ENCODE data around the gene DBT. TPM values are rescaled to one million over a fixed set of nuclear protein-coding genes. Genes with fewer than 3 reads are reported as not detected.

The DBT gene
- total RNA-seq, 2 donors from 2014 or later, result 5.2 to 6.3 TPM

GRCh38 chr1:100187912-100188311, 61.7 kb downstream of the DBT start:
- H3K27ac ChIP-seq, result no peak overlapping the region
- H3K27me3 ChIP-seq, result no peaks in the 10 kb centered on the region
- intact Hi-C loops (cut with DNase I), result no loop called here
- peaks cover 0 to 2% of the 10 kb centered on the region in 2 donors for H3K36me3 ChIP-seq (replicated peaks in 1 of 2; ENCODE audit: insufficient read depth in 1 of 2, low read depth in 2 of 2)
- TF ChIP-seq POLR2A (IDR thresholded peaks at IDR 0.05), result no peak
- no peak for TF ChIP-seq CTCF (IDR thresholded peaks at IDR 0.05)
- peaks cover 12% of the 10 kb centered on the region for H3K4me1 ChIP-seq
- ATAC-seq, result peak; percentile 58
- WGBS, 2 donors, result 37 to 47% methylated on average over 3 of the region's 3 CpGs
- DNase-seq, result peak; percentile 41 to 56 (median 44)
- no peaks in the 10 kb centered on the region for H3K9me3 ChIP-seq
- H3K4me3 ChIP-seq, result no peak overlapping the region

GRCh38 chr1:100184536-100184935, 65.1 kb downstream of the DBT start:
- ATAC-seq (no peak), DNase-seq (no peak)
- intact Hi-C loops (cut with DNase I), result no loop called here
- no peaks in the 10 kb centered on the region for H3K27me3 ChIP-seq
- H3K27ac ChIP-seq, result no peak overlapping the region
- H3K9me3 ChIP-seq, result no peaks in the 10 kb centered on the region
- H3K4me1 ChIP-seq, result peaks cover 12% of the 10 kb centered on the region
- no peaks in the 10 kb centered on the region for H3K36me3 ChIP-seq (replicated peaks in 1 of 2; ENCODE audit: insufficient read depth in 1 of 2, low read depth in 2 of 2)
- H3K4me3 ChIP-seq, result no peak overlapping the region
- WGBS, 2 donors, result 42 to 45% methylated on average over 1 of the region's 1 CpG
- TF ChIP-seq POLR2A (IDR thresholded peaks at IDR 0.05), result no peak
- TF ChIP-seq CTCF (IDR thresholded peaks at IDR 0.05), result no peak

GRCh38 chr1:100183370-100183769, 66.3 kb downstream of the DBT start:
- intact Hi-C loops (cut with DNase I), result no loop called here
- TF ChIP-seq CTCF (IDR thresholded peaks at IDR 0.05) (no peak), POLR2A (IDR thresholded peaks at IDR 0.05) (no peak)
- Histone ChIP-seq H3K36me3 (replicated peaks in 1 of 2; ENCODE audit: insufficient read depth in 1 of 2, low read depth in 2 of 2) (no peaks in the 10 kb centered on the region), H3K9me3 (no peaks in the 10 kb centered on the region), H3K27ac (no peak overlapping the region), H3K27me3 (no peaks in the 10 kb centered on the region), H3K4me1 (peaks cover 6% of the 10 kb centered on the region), H3K4me3 (no peak overlapping the region)
- 87 to 88% methylated on average over 4 of the region's 4 CpGs for WGBS, 2 donors
- no peak for ATAC-seq
- DNase-seq, result no peak

GRCh38 chr1:100178091-100178490, 71.5 kb downstream of the DBT start, which contains the start of gene LRRC39:
Gene LRRC39 (minus strand): TSS chr1:100178256. CDS start chr1:100168516, 9,740 bp downstream.
- intact Hi-C loops (cut with DNase I), result no loop called here
- no peak within 1 kb of the TSS for H3K4me3 ChIP-seq
- H3K9me3 ChIP-seq, result no peaks in the 10 kb centered on the region
- DNase-seq, result no peak
- TF ChIP-seq CTCF (IDR thresholded peaks at IDR 0.05) (no peak), POLR2A (IDR thresholded peaks at IDR 0.05) (no peak)
- no peaks in the 10 kb centered on the region for H3K27me3 ChIP-seq
- no peaks in the 10 kb centered on the region for H3K4me1 ChIP-seq
- 63 to 71% methylated on average over 5 of the region's 5 CpGs for WGBS, 2 donors
- no peak within 1 kb of the TSS for H3K27ac ChIP-seq
- no peak for ATAC-seq
- no peaks in the 10 kb centered on the region for H3K36me3 ChIP-seq (replicated peaks in 1 of 2; ENCODE audit: insufficient read depth in 1 of 2, low read depth in 2 of 2)

GRCh38 chr1:100177295-100178041, 72.2 kb downstream of the DBT start:
- intact Hi-C loops (cut with DNase I), result no loop called here
- Histone ChIP-seq H3K36me3 (replicated peaks in 1 of 2; ENCODE audit: insufficient read depth in 1 of 2, low read depth in 2 of 2) (no peaks in the 10 kb centered on the region), H3K4me3 (no peak overlapping the region), H3K4me1 (no peaks in the 10 kb centered on the region), H3K27me3 (no peaks in the 10 kb centered on the region), H3K9me3 (no peaks in the 10 kb centered on the region), H3K27ac (no peak overlapping the region)
- no peak for DNase-seq
- no peak for TF ChIP-seq POLR2A (IDR thresholded peaks at IDR 0.05)
- TF ChIP-seq CTCF (IDR thresholded peaks at IDR 0.05), result no peak
- WGBS, 2 donors, result 80 to 87% methylated on average over 4 of the region's 4 CpGs
- ATAC-seq, result no peak

Measured in body of pancreas (tissue), 4 donors.